NCI-H1694 (cell line): ENCODE results near the gene NEXMIF.
A peak's percentile ranks its signal among the peaks of the same experiment; 100 is the strongest.
"Not testable (repeated sequence)": the region's sequence is repeated elsewhere in the genome, so short reads cannot be mapped to it uniquely, and the experiment has no call there.

Experiments used
- DNase-seq: peaks from one replicate; lab custom pipeline; 2025; lab: John Stamatoyannopoulos, UW

The NEXMIF gene

DNA sequence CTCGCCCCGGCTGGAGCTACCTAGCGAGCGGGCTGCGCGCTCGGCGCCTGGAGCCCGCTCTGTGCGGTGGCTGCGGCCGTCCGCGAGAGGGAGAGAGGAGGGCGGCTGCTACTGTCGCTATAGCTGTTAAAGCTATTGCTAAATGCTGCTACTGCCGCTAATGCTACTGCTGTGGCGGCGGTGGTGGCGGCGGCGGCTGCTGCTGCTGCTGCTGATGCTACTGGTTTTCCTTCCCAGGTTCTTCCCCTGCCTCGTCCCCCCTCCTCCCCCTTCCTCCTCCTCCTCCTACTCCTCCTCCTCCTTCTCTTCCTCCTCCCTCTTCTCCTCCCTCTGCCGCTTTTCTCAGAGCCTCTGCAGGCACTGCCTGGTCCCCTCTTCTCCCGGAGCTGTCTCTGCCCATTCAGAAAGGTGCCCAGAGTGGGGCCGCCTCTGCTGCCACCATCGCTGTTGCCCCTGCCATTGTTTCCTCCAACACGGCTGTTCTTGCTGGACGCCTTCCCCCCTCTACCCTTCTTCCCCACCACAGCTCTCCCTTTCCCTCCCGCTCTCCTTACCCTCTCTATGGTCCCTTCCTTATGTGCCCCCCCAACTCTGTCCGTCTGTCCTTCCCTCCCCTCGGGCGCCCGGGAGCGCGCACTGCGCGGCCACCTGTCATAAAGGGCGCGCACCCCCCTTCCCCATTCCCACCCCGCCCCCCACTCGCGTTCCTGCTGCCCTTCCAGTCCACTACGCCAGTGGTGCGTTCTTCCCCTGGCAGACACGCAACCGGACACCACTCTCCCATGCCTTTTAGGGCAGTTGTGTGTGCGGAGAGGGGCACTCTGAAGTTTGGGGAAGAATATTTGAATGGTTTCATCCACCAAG is at the start of gene NEXMIF:
NEXMIF (minus strand) TSS at position 228 of the 864 bp plus-strand sequence.
- DNase-seq, result peak; percentile 44

- not testable (repeated sequence) for DNase-seq
Measured at GRCh38 chrX:74961962-74962361, 36.7 kb upstream of the NEXMIF start.

DNA sequence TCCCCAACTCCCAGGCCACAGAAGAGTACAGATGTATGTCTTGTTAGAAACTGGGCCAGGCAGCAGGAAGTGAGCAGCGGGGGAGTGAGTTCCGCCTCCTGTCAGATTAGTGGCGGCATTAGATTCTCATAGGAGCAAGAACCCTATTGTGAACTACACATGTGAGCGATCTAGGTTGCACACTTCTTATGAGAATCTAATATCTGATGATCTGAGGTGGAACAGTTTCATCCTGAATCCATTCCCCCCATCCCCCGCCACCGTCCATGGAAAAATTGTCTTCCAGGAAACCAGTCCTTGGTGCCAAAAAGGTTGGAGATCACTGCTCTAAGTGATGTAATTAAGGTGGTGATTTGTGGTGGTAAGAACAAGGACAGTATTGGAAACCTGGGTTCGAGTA is 24.5 kb upstream of the NEXMIF start:
- no peak for DNase-seq

DNA sequence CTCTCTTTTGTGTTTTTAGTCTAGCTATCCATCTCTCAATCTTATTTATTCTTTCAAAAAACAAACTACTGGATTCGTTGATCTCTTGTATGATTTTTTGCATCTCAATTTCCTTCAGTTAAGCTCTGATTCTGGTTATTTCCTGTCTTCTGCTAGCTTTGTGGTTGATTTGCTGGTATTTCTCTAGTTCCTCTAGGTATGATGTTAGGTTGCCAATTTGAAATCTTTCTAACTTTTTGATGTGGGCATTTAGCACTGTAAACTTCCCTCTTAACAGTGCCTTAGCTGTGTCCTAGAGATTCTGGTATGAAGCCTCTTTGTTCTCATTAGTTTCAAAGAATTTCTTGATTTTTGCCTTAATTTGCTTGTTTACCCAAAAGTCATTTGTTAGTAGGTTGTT is 15.2 kb upstream of the NEXMIF start:
- no peak for DNase-seq

- no peak for DNase-seq
Measured at GRCh38 chrX:74931214-74931613, 6.0 kb upstream of the NEXMIF start.

DNA sequence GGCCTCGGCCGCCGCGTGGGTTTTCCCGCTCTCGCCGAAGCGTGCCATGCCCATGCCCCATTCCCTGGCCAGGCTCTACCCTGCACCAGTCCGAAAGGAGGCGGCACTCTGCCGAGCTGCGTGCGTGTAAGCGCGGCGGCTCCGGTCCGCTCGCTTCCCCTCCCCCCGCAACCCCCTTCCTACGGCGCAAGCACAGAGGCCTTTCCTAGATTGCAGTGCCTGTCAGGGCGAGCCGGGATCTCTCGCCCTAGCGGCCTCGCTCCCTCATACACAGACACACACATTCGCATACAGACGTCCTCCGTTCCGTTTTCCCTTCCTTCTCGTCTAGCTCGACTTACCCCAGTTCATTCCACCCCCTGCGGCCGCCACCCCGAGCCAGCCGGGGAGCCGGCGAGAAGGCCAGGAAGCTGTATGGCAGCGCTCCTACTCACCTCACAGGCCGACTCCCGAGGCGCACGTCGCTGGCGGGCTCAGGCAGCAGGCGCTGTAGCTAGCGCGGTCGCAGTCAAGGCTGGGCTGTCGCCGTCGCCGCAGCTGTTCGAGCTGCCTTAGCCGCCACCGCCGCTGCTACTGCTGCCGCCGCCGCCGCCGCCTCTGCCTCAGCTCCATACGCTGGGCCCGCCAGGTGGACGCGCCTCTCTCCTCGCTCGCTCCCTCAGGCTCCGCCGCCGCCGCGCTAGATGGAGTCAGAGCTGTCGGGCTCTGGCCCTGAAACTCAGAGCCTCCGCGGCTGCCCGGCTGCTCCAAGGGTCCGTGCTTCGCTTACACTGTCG is 615 bp downstream of the NEXMIF start:
- DNase-seq, result peak; percentile 30

DNA sequence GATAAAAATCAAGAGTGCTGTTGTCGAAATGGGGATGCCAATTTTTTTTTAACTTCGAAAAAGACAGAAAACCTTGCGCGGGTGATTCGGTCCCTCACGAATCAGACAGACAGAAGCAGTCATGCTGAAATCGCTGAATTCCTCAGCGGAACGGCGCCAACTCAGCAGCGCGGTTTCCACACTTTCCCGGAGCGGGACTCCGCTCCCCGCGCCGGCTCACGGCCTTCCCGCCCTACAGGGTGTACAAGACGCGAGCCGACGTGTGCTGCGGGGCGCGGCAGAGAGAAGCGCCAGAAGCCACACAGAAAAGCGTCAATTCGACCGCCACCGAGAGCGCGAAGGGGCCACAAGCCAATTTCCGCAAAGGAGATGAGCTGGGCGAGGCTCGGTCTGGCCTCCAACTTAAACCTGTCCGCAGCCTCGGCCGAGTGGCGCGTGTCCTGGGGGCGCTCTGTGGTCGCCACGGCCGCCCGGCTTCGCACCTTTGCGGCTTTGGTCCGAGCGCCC is 1.3 kb downstream of the NEXMIF start:
- peak; percentile 24 for DNase-seq

- peak; percentile 53 for DNase-seq
Measured at GRCh38 chrX:74922922-74923543, 2.2 kb downstream of the NEXMIF start.

- no peak for DNase-seq
Measured at GRCh38 chrX:74911494-74911893, 13.8 kb downstream of the NEXMIF start.

DNA sequence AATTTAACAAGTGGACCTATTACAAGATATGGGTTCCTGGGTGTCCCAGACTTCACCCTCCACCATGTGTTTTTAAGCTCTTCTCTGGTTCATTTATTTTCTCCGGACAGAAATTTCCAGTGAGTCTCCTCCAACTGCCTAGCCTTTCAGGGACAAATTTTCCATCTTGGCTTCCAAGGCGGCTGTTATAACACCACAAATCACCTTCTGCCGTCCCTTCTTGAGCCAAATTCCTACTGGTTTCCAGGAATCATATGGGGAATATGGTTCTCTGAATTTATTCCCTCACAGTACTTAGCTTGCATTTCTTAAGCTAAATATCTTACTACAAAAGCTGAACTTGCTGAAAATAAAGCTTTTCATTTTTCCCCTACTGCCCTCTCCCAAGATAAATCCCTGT is 18.8 kb downstream of the NEXMIF start:
- DNase-seq, result no peak

DNA sequence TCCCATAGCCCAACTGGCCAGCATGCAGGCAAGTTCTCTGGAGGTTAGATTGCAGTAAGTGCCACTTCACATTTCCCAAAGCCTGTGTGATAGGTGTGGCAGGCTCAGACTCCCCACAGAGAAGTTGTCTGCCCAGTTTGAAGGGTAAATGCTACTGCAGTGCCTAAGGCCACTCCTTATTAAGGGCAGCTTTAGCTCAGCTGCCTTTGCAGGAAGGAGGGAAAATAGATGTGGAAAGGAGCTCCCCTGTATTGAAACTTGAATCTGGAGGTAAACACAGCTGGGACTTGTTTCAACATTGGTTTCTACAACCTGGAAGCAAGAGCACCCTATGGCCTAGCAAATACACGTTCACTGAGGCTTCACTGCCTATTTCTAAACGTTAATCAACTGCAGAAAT is 22.4 kb downstream of the NEXMIF start:
- no peak for DNase-seq

GRCh38 chrX:74892561-74892960 is 32.7 kb downstream of the NEXMIF start:
- no peak for DNase-seq

DNA sequence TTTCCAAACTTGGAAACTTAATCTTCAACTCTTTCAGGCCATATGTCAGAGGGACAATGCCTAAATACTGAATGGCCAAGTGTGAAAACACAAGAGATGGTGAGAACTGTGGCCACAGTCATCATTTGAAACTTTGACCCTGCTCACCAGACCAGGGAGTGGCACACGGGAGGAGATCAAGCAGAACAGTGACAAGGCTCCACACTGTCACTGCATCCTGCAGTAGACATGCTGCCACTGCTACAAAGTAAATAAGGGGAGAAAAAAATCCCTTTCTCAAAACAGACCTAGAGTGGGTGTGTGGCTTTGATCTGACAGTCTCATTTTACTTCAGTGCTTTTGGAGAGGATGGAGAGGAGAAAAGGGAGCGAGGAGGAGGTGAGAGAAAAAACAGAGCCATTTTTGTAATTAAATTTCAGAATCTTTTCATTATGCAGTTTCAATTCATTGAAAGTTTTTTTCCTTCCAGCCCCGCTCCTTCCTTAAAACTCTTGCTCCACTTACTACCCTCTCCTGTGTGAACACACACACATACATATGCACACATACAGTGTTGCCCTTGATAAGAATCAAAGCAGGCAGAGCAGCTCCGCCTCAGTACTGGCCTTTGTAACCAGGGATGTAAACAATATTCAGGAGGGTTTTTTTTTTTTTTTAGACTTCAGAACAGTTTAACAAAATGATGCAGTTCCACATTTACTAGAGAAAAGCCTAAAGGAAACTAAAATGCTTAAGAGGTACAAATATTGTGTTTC is 34.4 kb downstream of the NEXMIF start:
- no peak for DNase-seq

- not testable (repeated sequence) for DNase-seq
Measured at GRCh38 chrX:74882383-74882782, 42.9 kb downstream of the NEXMIF start.

DNA sequence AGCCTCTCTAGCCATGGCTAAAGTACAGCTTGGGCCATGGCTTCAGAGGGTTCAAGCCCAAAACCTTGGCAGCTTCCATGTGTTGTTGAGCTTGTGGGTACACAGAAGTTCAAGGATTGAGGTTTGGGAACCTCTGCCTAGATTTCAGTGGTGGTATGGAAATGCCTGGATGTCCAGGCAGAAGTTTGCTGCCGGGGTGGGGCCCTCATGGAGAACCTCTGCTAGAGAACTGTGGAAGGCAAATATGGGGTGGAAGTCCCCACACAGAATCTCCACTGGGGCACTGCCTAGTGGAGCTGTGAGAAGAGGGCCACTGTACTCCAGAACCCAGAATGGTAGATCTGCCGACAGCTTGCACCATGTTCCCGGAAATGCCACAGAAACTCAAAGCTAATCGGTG is 59.5 kb downstream of the NEXMIF start:
- DNase-seq, result no peak

- DNase-seq, result no peak
Measured at GRCh38 chrX:74853255-74853654, 72.0 kb downstream of the NEXMIF start.

DNA sequence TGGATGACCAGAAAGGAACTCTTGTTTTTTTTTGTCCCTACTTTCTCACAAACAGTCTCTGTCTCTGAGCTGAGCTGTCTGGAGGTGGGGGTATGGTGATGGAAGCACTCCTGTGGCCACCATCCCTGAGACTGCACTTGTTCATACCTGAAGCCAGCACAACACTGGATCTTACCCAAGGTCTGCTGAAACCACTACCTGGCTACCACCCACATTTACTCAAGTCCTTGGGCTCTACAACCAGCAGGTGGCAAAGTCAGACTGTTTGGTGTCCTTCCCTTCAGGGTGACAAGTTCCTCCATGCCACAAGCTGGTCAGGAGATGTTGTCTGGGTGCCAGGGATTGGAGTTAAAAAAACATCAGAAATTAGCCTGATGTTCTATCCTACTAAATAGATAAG is 89.7 kb downstream of the NEXMIF start:
- no peak for DNase-seq

DNA sequence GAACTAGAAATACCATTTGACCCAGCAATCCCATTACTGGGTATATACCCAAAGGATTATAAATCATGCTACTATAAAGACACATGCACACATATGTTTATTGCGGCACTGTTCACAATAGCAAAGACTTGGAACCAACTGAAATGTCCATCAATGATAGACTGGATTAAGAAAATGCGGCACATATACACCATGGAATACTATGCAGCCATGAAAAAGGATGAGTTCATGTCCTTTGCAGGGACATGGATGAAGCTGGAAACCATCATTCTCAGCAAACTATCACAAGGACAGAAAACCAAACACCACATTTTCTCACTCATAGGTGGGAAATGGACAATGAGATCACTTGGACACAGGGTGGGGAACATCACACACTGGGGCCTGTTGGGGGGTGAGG is 105.5 kb downstream of the NEXMIF start:
- not testable (repeated sequence) for DNase-seq

- no peak for DNase-seq
Measured at GRCh38 chrX:74814681-74815080, 110.6 kb downstream of the NEXMIF start.

DNA sequence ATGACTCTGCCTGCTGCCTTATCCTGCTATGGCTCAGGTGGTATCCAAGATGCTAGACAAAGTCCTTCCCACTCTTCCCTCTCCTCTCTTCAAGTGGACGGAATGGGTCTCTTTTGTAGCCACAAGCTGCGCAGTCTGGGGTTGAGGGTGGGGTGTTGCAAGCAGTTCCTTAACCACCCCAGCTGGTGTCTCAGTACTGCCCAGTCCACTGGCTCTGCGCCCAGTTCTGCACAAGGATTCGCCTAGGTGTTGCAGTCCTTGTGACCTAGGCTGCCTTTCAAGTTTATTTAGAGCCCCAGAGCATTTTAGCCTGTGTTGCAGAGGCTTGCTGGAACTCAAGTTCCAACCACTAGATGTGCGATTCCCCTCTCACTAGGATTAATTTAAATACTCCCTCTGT is 120.7 kb downstream of the NEXMIF start:
- no peak for DNase-seq

GRCh38 chrX:74800062-74800461 is 125.2 kb downstream of the NEXMIF start:
- DNase-seq, result no peak
